Smooth muscle cell (in vitro differentiated cells): ENCODE measurements around the gene POLR3A. TPM values are rescaled to one million over a fixed set of nuclear protein-coding genes. Genes with fewer than 3 reads are reported as not detected.
A peak's percentile ranks its signal among the peaks of the same experiment; 100 is the strongest.

Experiments
- DNase-seq: peaks from one replicate; lab custom pipeline; 2025; ENCODE audit not compliant: unreplicated experiment; lab: John Stamatoyannopoulos, UW
- H2AFZ ChIP-seq: fragments of 200-600 bp; sonication (generic); 2 replicates; pipeline ENCODE4 v1.6.0; 2016; ENCODE audit warnings: antibody characterized with exemption, low read depth, mild to moderate bottlenecking
- H3F3A ChIP-seq: fragments of 200-600 bp; sonication (generic); 2 replicates; pipeline ENCODE4 v1.6.0; 2017; ENCODE audit warnings: antibody characterized with exemption, low read depth
- H3K27ac ChIP-seq: fragments of 200-600 bp; sonication (generic); 2 replicates; pipeline ENCODE4 v1.5.1; 2016; ENCODE audit warnings: low read depth, mild to moderate bottlenecking
- H3K27me3 ChIP-seq: fragments of 200-600 bp; sonication (generic); 2 replicates; pipeline ENCODE4 v1.6.1; 2016; ENCODE audit warnings: low read depth, mild to moderate bottlenecking
- H3K36me3 ChIP-seq: fragments of 200-600 bp; sonication (generic); 2 replicates; pipeline ENCODE4 v1.5.1; 2016; ENCODE audit warnings: low read depth
- H3K4me1 ChIP-seq: fragments of 200-600 bp; sonication (generic); 2 replicates; pipeline ENCODE4 v1.5.1; 2016; ENCODE audit warnings: low read depth
- H3K4me2 ChIP-seq: fragments of 200-600 bp; sonication (generic); 2 replicates; pipeline ENCODE4 v1.6.0; 2016; ENCODE audit warnings: mild to moderate bottlenecking
- H3K4me3 ChIP-seq: fragments of 200-600 bp; sonication (generic); 2 replicates; pipeline ENCODE4 v1.5.1; 2016; ENCODE audit warnings: mild to moderate bottlenecking
- H3K79me2 ChIP-seq: fragments of 200-600 bp; sonication (generic); 2 replicates; pipeline ENCODE4 v1.6.0; 2016; ENCODE audit warnings: low read depth, mild to moderate bottlenecking
- H3K9ac ChIP-seq: fragments of 200-600 bp; sonication (generic); 2 replicates; pipeline ENCODE4 v1.6.0; 2016; ENCODE audit warnings: low read depth
- H3K9me3 ChIP-seq: fragments of 200-600 bp; sonication (generic); replicated peaks from 2 replicates; pipeline ENCODE4 v1.5.1; 2016; ENCODE audit warnings: low read depth
- H4K20me1 ChIP-seq: fragments of 200-600 bp; sonication (generic); 2 replicates; pipeline ENCODE4 v1.6.0; 2016; ENCODE audit warnings: low read depth
- WGBS: methylation state at CpG from one replicate; pipeline ENCODE4 v1.1.7; 2016; ENCODE audit warnings: low lambda C conversion rate; 5-methylcytosine and 5-hydroxymethylcytosine counted together
- polyA plus RNA-seq: library from polyadenylated mRNA; unstranded; fragments of >200 nt; fragmentation: Nextera tagmentation; extraction: Ambion mirVana; gene quantifications from 2 replicates; pipeline ENCODE4 v1.2.1, GENCODE V29; 2016
- total RNA-seq: library from RNA; depleted of rRNA; stranded (reverse); fragments of >200 nt; gene quantifications from 2 replicates; pipeline ENCODE4 v1.2.3, GENCODE V29; 2014
- TF ChIP-seq, protein P1 (sequence below): fragments of 200-600 bp; sonication (generic); IDR thresholded peaks from 2 replicates; pipeline ENCODE4 v1.5.1; 2017; ENCODE audit warnings: borderline replicate concordance, mild to moderate bottlenecking, antibody characterized with exemption; ENCODE audit not compliant: insufficient read depth, poor library complexity, severe bottlenecking

Gene POLR3A
- total and polyA plus RNA-seq, 2 experiments from 2014 or later = 13.8 to 14.9 TPM

DNA sequence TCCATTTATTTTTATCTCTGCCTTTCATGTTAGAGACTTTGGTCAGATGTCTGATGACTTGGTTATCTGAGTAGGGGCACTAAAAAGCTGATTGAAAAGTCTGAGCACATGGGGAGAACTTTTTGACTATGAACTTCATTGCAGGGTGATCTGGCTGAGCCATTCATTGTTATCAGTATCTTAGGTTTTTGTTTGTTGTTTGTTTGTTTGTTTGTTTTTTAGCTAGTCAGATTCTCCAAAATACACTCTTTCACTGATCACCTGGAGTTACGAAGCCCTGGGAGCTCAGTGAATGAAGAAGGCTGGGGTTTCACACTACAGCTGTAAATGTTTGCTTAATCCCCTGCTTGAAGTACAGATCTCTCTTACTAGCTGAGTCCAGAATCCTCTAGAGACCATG, 74.2 kb downstream of the POLR3A start:
- no peak overlapping the region for H3K4me3 ChIP-seq
- TF ChIP-seq, protein P1, sequence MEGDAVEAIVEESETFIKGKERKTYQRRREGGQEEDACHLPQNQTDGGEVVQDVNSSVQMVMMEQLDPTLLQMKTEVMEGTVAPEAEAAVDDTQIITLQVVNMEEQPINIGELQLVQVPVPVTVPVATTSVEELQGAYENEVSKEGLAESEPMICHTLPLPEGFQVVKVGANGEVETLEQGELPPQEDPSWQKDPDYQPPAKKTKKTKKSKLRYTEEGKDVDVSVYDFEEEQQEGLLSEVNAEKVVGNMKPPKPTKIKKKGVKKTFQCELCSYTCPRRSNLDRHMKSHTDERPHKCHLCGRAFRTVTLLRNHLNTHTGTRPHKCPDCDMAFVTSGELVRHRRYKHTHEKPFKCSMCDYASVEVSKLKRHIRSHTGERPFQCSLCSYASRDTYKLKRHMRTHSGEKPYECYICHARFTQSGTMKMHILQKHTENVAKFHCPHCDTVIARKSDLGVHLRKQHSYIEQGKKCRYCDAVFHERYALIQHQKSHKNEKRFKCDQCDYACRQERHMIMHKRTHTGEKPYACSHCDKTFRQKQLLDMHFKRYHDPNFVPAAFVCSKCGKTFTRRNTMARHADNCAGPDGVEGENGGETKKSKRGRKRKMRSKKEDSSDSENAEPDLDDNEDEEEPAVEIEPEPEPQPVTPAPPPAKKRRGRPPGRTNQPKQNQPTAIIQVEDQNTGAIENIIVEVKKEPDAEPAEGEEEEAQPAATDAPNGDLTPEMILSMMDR = no peak

GRCh38 chr10:77949167-77949566, 80.1 kb downstream of the POLR3A start:
- Histone ChIP-seq H3K27ac (peak overlapping the region; percentile 64), H4K20me1 (no peaks in the 10 kb centered on the region), H3K4me3 (no peak overlapping the region), H3K79me2 (no peaks in the 10 kb centered on the region), H3K9ac (no peak overlapping the region), H3F3A (no peaks in the 10 kb centered on the region), H2AFZ (no peak overlapping the region), H3K4me2 (peak overlapping the region; percentile 2), H3K9me3 (no peaks in the 10 kb centered on the region), H3K36me3 (no peaks in the 10 kb centered on the region), H3K4me1 (no peaks in the 10 kb centered on the region), H3K27me3 (no peaks in the 10 kb centered on the region)
- TF ChIP-seq, protein P1 = no peak
- 12% methylated on average over 7 of the region's 7 CpGs for WGBS
- no peak for DNase-seq

More for the DNA sequence above, 74.2 kb downstream of the POLR3A start:
- H4K20me1 ChIP-seq = no peaks in the 10 kb centered on the region
- no peaks in the 10 kb centered on the region for H3K27me3 ChIP-seq
- no peaks in the 10 kb centered on the region for H3F3A ChIP-seq
- no peaks in the 10 kb centered on the region for H3K36me3 ChIP-seq
- no peak overlapping the region for H3K4me2 ChIP-seq
- 50% methylated on average over 1 of the region's 1 CpG for WGBS
- peaks cover 5% of the 10 kb centered on the region for H3K4me1 ChIP-seq
- no peak overlapping the region for H3K27ac ChIP-seq
- no peaks in the 10 kb centered on the region for H3K9me3 ChIP-seq
- no peak for DNase-seq
- H2AFZ ChIP-seq = no peak overlapping the region
- no peak overlapping the region for H3K9ac ChIP-seq
- no peaks in the 10 kb centered on the region for H3K79me2 ChIP-seq

GRCh38 chr10:77946084-77946483, 83.2 kb downstream of the POLR3A start:
- Histone ChIP-seq H3K4me2 (no peak overlapping the region), H3F3A (no peaks in the 10 kb centered on the region), H3K9ac (no peak overlapping the region), H3K36me3 (no peaks in the 10 kb centered on the region), H3K27me3 (no peaks in the 10 kb centered on the region), H4K20me1 (no peaks in the 10 kb centered on the region), H3K79me2 (no peaks in the 10 kb centered on the region), H3K4me3 (no peak overlapping the region), H3K9me3 (no peaks in the 10 kb centered on the region), H2AFZ (no peak overlapping the region), H3K27ac (no peak overlapping the region), H3K4me1 (no peaks in the 10 kb centered on the region)
- DNase-seq = no peak
- 54% methylated on average over 2 of the region's 2 CpGs for WGBS
- TF ChIP-seq, protein P1 = no peak

DNA sequence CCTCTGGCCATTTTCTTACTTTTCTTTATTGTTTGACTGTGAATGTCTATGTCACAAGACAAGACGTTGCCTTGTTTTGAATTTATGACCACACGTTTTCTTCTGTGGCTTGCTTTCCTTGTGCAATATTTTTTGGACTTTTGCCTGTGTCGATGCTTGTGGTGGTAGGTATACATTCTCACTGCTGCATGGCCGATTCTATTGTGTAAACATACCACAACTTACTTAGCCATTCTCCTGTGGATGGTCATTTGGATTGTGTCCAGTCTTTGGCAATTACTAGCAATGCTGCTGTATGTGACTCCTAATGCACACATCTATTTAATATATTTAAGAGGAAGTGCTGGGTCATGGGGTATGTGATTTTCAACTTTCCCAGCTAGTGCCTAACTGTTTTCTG, 84.8 kb downstream of the POLR3A start:
- Histone ChIP-seq H4K20me1 (no peaks in the 10 kb centered on the region), H3K4me3 (no peak overlapping the region), H3F3A (no peaks in the 10 kb centered on the region), H2AFZ (no peak overlapping the region), H3K9me3 (no peaks in the 10 kb centered on the region), H3K36me3 (no peaks in the 10 kb centered on the region), H3K4me2 (no peak overlapping the region), H3K79me2 (no peaks in the 10 kb centered on the region), H3K4me1 (peaks cover 3% of the 10 kb centered on the region), H3K27ac (no peak overlapping the region), H3K27me3 (no peaks in the 10 kb centered on the region), H3K9ac (no peak overlapping the region)
- TF ChIP-seq, protein P1 = no peak
- WGBS = 66% methylated on average over 4 of the region's 4 CpGs
- DNase-seq = no peak
